Stimulated activated CD8-positive, alpha-beta memory T cell treated with anti-CD3 and anti-CD28 coated beads, Interleukin-2, amount 100 ng/mL, for 1 hour (primary cell): ENCODE results near the gene TPRG1.

Experiments
- DNase-seq, 2 donors: peaks; one replicate each; pipeline ENCODE4 v3.0.0-alpha.2; 2020; ENCODE audit warnings: low read depth in 2 of 2

The TPRG1 gene

GRCh38 chr3:189165092-189165612 is 6.6 kb upstream of the TPRG1 start:
- no peak for DNase-seq

GRCh38 chr3:189166321-189166720 is 5.5 kb upstream of the TPRG1 start:
- DNase-seq = no peak

- no peak for DNase-seq
Observed at GRCh38 chr3:189167027-189167766, 4.6 kb upstream of the TPRG1 start.

- DNase-seq = no peak
Observed at GRCh38 chr3:189168711-189169110, 3.1 kb upstream of the TPRG1 start.

GRCh38 chr3:189169728-189170127 is 2.0 kb upstream of the TPRG1 start:
- no peak for DNase-seq

- no peak for DNase-seq
Observed at GRCh38 chr3:189170559-189170958, 1.2 kb upstream of the TPRG1 start.

- no peak for DNase-seq
Observed at GRCh38 chr3:189172668-189173419, 1.1 kb downstream of the TPRG1 start.

- no peak for DNase-seq
Observed at GRCh38 chr3:189184566-189184965, 12.8 kb downstream of the TPRG1 start.

- DNase-seq = no peak
Observed at GRCh38 chr3:189186101-189186500, 14.3 kb downstream of the TPRG1 start.

GRCh38 chr3:189188466-189188865 is 16.7 kb downstream of the TPRG1 start:
- DNase-seq = no peak

GRCh38 chr3:189192725-189193124 is 21.0 kb downstream of the TPRG1 start:
- DNase-seq = no peak

- no peak for DNase-seq
Observed at GRCh38 chr3:189195302-189195701, 23.5 kb downstream of the TPRG1 start.

- no peak for DNase-seq
Observed at GRCh38 chr3:189202106-189202505, 30.3 kb downstream of the TPRG1 start.

- DNase-seq = no peak
Observed at GRCh38 chr3:189202583-189202982, 30.8 kb downstream of the TPRG1 start.

- DNase-seq = no peak
Observed at GRCh38 chr3:189204167-189204866, 32.5 kb downstream of the TPRG1 start.

- no peak for DNase-seq
Observed at GRCh38 chr3:189204937-189205336, 33.2 kb downstream of the TPRG1 start.

- no peak for DNase-seq
Observed at GRCh38 chr3:189210251-189210770, 38.5 kb downstream of the TPRG1 start.

- DNase-seq = no peak
Observed at GRCh38 chr3:189212681-189213080, 40.9 kb downstream of the TPRG1 start.

GRCh38 chr3:189214651-189215050 is 42.9 kb downstream of the TPRG1 start:
- no peak for DNase-seq

- no peak for DNase-seq
Observed at GRCh38 chr3:189222927-189223636, 51.3 kb downstream of the TPRG1 start.

- no peak for DNase-seq
Observed at GRCh38 chr3:189225431-189225830, 53.7 kb downstream of the TPRG1 start.

GRCh38 chr3:189227249-189227648 is 55.5 kb downstream of the TPRG1 start:
- DNase-seq = no peak
